ENCODE results near the gene STAT6. TPM values are rescaled to one million over a fixed set of nuclear protein-coding genes. Genes with fewer than 3 reads are reported as not detected.

Gene STAT6
- total RNA-seq, 1 experiment from 2014 or later, result 44.4 TPM

- Histone ChIP-seq H2BK120ac (ENCODE audit: low read depth, low read length, poor library complexity, severe bottlenecking) (no peak within 1 kb of the TSS), H4K8ac (replicated peaks; ENCODE audit: insufficient read length, low read depth, low read length) (no peak within 1 kb of the TSS), H2BK20ac (ENCODE audit: low read depth, low read length, poor library complexity, severe bottlenecking) (no peak within 1 kb of the TSS), H3K9me3 (ENCODE audit: control insufficient read depth, low read depth, low read length) (no peaks in the 10 kb centered on the region), H3K23ac (ENCODE audit: insufficient read length, low read depth, low read length) (no peak within 1 kb of the TSS), H4K20me1 (ENCODE audit: control insufficient read depth, insufficient read depth, insufficient read length) (no peaks in the 10 kb centered on the region), H3K56ac (ENCODE audit: insufficient read length, low read depth, low read length) (no peak within 1 kb of the TSS), H2AFZ (ENCODE audit: low read length) (no peak within 1 kb of the TSS), H3T11ph (ENCODE audit: low read length) (no peak within 1 kb of the TSS), H3K27ac (ENCODE audit: insufficient read length, low read depth, low read length) (no peak within 1 kb of the TSS), H3K4me2 (ENCODE audit: insufficient read depth, insufficient read length, low read length) (no peak within 1 kb of the TSS), H3K18ac (ENCODE audit: insufficient read length, low read depth, low read length) (no peak within 1 kb of the TSS), H3K79me2 (ENCODE audit: insufficient read depth, low read length) (no peaks in the 10 kb centered on the region), H2BK5ac (ENCODE audit: insufficient read length, low read length) (no peak within 1 kb of the TSS), H4K5ac (ENCODE audit: insufficient read length, low read depth, low read length) (no peak within 1 kb of the TSS), H2BK12ac (ENCODE audit: insufficient read length, low read depth, low read length) (no peak within 1 kb of the TSS), H3K79me1 (ENCODE audit: insufficient read depth, low read depth, low read length, poor library complexity, severe bottlenecking) (no peaks in the 10 kb centered on the region), H3K27me3 (ENCODE audit: insufficient read depth, low read length) (no peaks in the 10 kb centered on the region), H4K91ac (ENCODE audit: insufficient read length, low read depth, low read length) (no peak within 1 kb of the TSS), H2BK15ac (ENCODE audit: low read depth, low read length) (no peak within 1 kb of the TSS), H2AK5ac (ENCODE audit: insufficient read length, low read length) (no peak within 1 kb of the TSS), H3K9ac (ENCODE audit: extremely low read depth, insufficient read length, low read length) (no peak within 1 kb of the TSS), H3K14ac (ENCODE audit: insufficient read depth, low read length) (no peak within 1 kb of the TSS), H3K23me2 (ENCODE audit: insufficient read length, low read depth, low read length, poor library complexity, severe bottlenecking) (no peaks in the 10 kb centered on the region), H3K4me1 (ENCODE audit: insufficient read depth, low read length) (no peaks in the 10 kb centered on the region), H3K4ac (ENCODE audit: low read depth, low read length) (no peak within 1 kb of the TSS)
- H3K9me3 Mint-ChIP-seq, result no peaks in the 10 kb centered on the region
- TF ChIP-seq CTCF (conservative IDR thresholded peaks at IDR 0.05), result no peak
- no CpG with 5 or more reads among the region's 2 CpGs for WGBS (ENCODE audit: extremely low coverage, insufficient read length, low lambda C conversion rate)
- DNase-seq, result no peak
- peaks cover 3 to 13% of the 10 kb centered on the region in 2 experiments for H3K4me1 Mint-ChIP-seq
- H3K27me3 Mint-ChIP-seq (ENCODE audit: low read depth), result peaks cover 2% of the 10 kb centered on the region
- H3K36me3 Mint-ChIP-seq (ENCODE audit: insufficient read depth in 1 of 3, low read depth in 3 of 3), result peaks cover 6 to 9% (median 8%) of the 10 kb centered on the region in 3 experiments; a peak in 6 of 7 replicates
- H3K4me3 Mint-ChIP-seq, result no peak within 1 kb of the TSS
- peak within 1 kb of the TSS in 1 of 3 experiments; percentile 51; a peak in 1 of 7 replicates for H3K27ac Mint-ChIP-seq
Observed at GRCh38 chr12:57049890-57050289, 61.3 kb downstream of the STAT6 start, which contains the start of gene MYO1A. MYO1A (minus strand) TSS chr12:57050129; CDS start chr12:57048323, 1,806 bp downstream.
